ENCODE results near the gene WWOX. TPM values are rescaled to one million over a fixed set of nuclear protein-coding genes. Genes with fewer than 3 reads are reported as not detected.

WWOX gene
- total RNA-seq, 1 donor from 2014 or later, result 7.3 TPM

GRCh38 chr16:78538292-78538691, 438.8 kb downstream of the WWOX start:
- TF ChIP-seq, protein P1, sequence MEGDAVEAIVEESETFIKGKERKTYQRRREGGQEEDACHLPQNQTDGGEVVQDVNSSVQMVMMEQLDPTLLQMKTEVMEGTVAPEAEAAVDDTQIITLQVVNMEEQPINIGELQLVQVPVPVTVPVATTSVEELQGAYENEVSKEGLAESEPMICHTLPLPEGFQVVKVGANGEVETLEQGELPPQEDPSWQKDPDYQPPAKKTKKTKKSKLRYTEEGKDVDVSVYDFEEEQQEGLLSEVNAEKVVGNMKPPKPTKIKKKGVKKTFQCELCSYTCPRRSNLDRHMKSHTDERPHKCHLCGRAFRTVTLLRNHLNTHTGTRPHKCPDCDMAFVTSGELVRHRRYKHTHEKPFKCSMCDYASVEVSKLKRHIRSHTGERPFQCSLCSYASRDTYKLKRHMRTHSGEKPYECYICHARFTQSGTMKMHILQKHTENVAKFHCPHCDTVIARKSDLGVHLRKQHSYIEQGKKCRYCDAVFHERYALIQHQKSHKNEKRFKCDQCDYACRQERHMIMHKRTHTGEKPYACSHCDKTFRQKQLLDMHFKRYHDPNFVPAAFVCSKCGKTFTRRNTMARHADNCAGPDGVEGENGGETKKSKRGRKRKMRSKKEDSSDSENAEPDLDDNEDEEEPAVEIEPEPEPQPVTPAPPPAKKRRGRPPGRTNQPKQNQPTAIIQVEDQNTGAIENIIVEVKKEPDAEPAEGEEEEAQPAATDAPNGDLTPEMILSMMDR (IDR thresholded peaks at IDR 0.05; ENCODE audit: insufficient read depth, low read depth, low read length), result no peak
- TF ChIP-seq EZH2 (IDR thresholded peaks at IDR 0.05; ENCODE audit: insufficient read depth, low read length), result no peak
- H3K27me3 ChIP-seq (ENCODE audit: insufficient read depth, low read length), result no peaks in the 10 kb centered on the region
- H4K20me1 ChIP-seq (ENCODE audit: insufficient read depth, low read length), result no peaks in the 10 kb centered on the region
- DNase-seq (ENCODE audit: low read depth), result no peak
- Mint-ChIP-seq H3K27me3 (ENCODE audit: low read depth, unreplicated experiment) (peaks cover 7% of the 10 kb centered on the region), H3K4me1 (ENCODE audit: low read depth, unreplicated experiment) (no peaks in the 10 kb centered on the region), H3K4me3 (ENCODE audit: unreplicated experiment) (no peak overlapping the region), H3K27ac (ENCODE audit: unreplicated experiment) (no peak overlapping the region), H3K9me3 (ENCODE audit: unreplicated experiment) (peaks cover 2% of the 10 kb centered on the region), H3K36me3 (ENCODE audit: low read depth, unreplicated experiment) (peaks cover 2% of the 10 kb centered on the region)
- H3K9me3 ChIP-seq (ENCODE audit: insufficient read depth, low read depth, low read length), result no peaks in the 10 kb centered on the region
- no peaks in the 10 kb centered on the region for H3K79me2 ChIP-seq (ENCODE audit: insufficient read depth, low read length)
- no peak overlapping the region for H3K27ac ChIP-seq (ENCODE audit: low read depth, low read length)
- H3K36me3 ChIP-seq (ENCODE audit: insufficient read depth, low read length), result no peaks in the 10 kb centered on the region
- no peak for FAIRE-seq
- no peak overlapping the region for H3K4me2 ChIP-seq (ENCODE audit: low read length)
- no peaks in the 10 kb centered on the region for H3K4me1 ChIP-seq (ENCODE audit: insufficient read depth, low read length)
- H3K4me3 ChIP-seq (ENCODE audit: insufficient read depth, low read depth, low read length), result no peak overlapping the region
- no peak overlapping the region for H2AFZ ChIP-seq (ENCODE audit: low read depth, low read length)
- H3K9ac ChIP-seq (ENCODE audit: low read length), result no peak overlapping the region

DNA sequence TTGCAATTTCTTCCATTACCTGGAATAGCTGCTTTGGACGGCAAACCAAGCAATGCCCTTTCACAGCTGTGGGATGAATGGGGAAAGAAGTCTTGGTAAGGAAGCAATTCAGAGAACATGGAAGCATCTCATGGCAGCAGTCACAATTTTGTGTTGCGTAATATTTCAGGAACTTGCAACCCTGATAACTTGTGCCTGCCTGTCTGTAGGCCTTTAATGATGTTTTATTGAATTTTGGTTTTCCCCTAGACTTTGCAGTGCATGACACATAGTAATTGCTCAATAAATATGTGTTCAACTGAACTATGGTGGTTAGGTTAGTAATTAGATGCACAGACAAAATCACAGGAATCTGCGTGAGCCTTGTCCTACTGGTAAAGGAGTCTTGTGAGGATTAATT, 439.5 kb downstream of the WWOX start:
- H3K4me3 Mint-ChIP-seq (ENCODE audit: unreplicated experiment), result no peak overlapping the region
- no peaks in the 10 kb centered on the region for H3K4me1 Mint-ChIP-seq (ENCODE audit: low read depth, unreplicated experiment)
- peaks cover 2% of the 10 kb centered on the region for H3K9me3 Mint-ChIP-seq (ENCODE audit: unreplicated experiment)
- Histone ChIP-seq H3K36me3 (ENCODE audit: insufficient read depth, low read length) (no peaks in the 10 kb centered on the region), H4K20me1 (ENCODE audit: insufficient read depth, low read length) (no peaks in the 10 kb centered on the region), H3K27me3 (ENCODE audit: insufficient read depth, low read length) (no peaks in the 10 kb centered on the region), H3K9ac (ENCODE audit: low read length) (no peak overlapping the region), H2AFZ (ENCODE audit: low read depth, low read length) (no peak overlapping the region), H3K9me3 (ENCODE audit: insufficient read depth, low read depth, low read length) (no peaks in the 10 kb centered on the region), H3K27ac (ENCODE audit: low read depth, low read length) (no peak overlapping the region), H3K79me2 (ENCODE audit: insufficient read depth, low read length) (no peaks in the 10 kb centered on the region), H3K4me3 (ENCODE audit: insufficient read depth, low read depth, low read length) (no peak overlapping the region), H3K4me2 (ENCODE audit: low read length) (no peak overlapping the region), H3K4me1 (ENCODE audit: insufficient read depth, low read length) (no peaks in the 10 kb centered on the region)
- H3K27me3 Mint-ChIP-seq (ENCODE audit: low read depth, unreplicated experiment), result peaks cover 7% of the 10 kb centered on the region
- H3K36me3 Mint-ChIP-seq (ENCODE audit: low read depth, unreplicated experiment), result peaks cover 2% of the 10 kb centered on the region
- H3K27ac Mint-ChIP-seq (ENCODE audit: unreplicated experiment), result no peak overlapping the region
- TF ChIP-seq EZH2 (IDR thresholded peaks at IDR 0.05; ENCODE audit: insufficient read depth, low read length), result no peak
- TF ChIP-seq, protein P1 (IDR thresholded peaks at IDR 0.05; ENCODE audit: insufficient read depth, low read depth, low read length), result no peak
- FAIRE-seq (no peak), DNase-seq (ENCODE audit: low read depth) (no peak)

DNA sequence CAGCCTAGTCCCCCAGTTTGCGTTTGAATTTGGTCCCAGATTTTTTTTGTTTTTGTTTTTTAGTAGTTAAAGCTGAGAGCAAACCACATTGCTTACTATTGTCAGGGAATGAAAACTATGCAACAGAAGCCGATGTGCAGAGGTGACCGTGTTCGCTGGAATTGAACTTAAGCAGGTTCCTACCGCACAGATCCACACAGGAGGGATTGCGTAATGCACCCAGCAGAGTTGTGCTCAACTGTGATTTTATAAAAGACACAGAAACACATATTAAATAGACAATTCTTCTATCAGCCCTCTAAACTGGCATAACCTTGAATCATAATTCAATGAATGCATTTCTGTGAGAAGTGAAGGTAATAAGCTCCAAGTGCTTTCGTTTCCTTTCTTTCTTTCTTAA, 443.0 kb downstream of the WWOX start:
- H3K9me3 Mint-ChIP-seq (ENCODE audit: unreplicated experiment), result no peaks in the 10 kb centered on the region

More for the DNA sequence above, 443.0 kb downstream of the WWOX start:
- H3K36me3 Mint-ChIP-seq (ENCODE audit: low read depth, unreplicated experiment), result no peaks in the 10 kb centered on the region
- Histone ChIP-seq H3K9ac (ENCODE audit: low read length) (no peak overlapping the region), H3K4me1 (ENCODE audit: insufficient read depth, low read length) (no peaks in the 10 kb centered on the region), H3K27me3 (ENCODE audit: insufficient read depth, low read length) (no peaks in the 10 kb centered on the region), H2AFZ (ENCODE audit: low read depth, low read length) (no peak overlapping the region), H3K4me2 (ENCODE audit: low read length) (no peak overlapping the region), H3K36me3 (ENCODE audit: insufficient read depth, low read length) (no peaks in the 10 kb centered on the region), H4K20me1 (ENCODE audit: insufficient read depth, low read length) (no peaks in the 10 kb centered on the region), H3K79me2 (ENCODE audit: insufficient read depth, low read length) (no peaks in the 10 kb centered on the region), H3K27ac (ENCODE audit: low read depth, low read length) (no peak overlapping the region), H3K4me3 (ENCODE audit: insufficient read depth, low read depth, low read length) (no peak overlapping the region), H3K9me3 (ENCODE audit: insufficient read depth, low read depth, low read length) (no peaks in the 10 kb centered on the region)
- TF ChIP-seq, protein P1 (IDR thresholded peaks at IDR 0.05; ENCODE audit: insufficient read depth, low read depth, low read length), result no peak
- TF ChIP-seq EZH2 (IDR thresholded peaks at IDR 0.05; ENCODE audit: insufficient read depth, low read length), result no peak
- H3K27me3 Mint-ChIP-seq (ENCODE audit: low read depth, unreplicated experiment), result no peaks in the 10 kb centered on the region
- H3K4me3 Mint-ChIP-seq (ENCODE audit: unreplicated experiment), result no peak overlapping the region
- no peak for DNase-seq (ENCODE audit: low read depth)
- FAIRE-seq, result no peak
- H3K27ac Mint-ChIP-seq (ENCODE audit: unreplicated experiment), result no peak overlapping the region
- no peaks in the 10 kb centered on the region for H3K4me1 Mint-ChIP-seq (ENCODE audit: low read depth, unreplicated experiment)
